ENCODE results near the gene BEND7. TPM values are rescaled to one million over a fixed set of nuclear protein-coding genes. Genes with fewer than 3 reads are reported as not detected.

The BEND7 gene
- total and polyA plus RNA-seq, 9 of the 15 experiments (the other 6 are each of a cell fraction or from before 2014, with no cell fraction given): 1.3 to 11.4 (median 5.2) TPM

DNA sequence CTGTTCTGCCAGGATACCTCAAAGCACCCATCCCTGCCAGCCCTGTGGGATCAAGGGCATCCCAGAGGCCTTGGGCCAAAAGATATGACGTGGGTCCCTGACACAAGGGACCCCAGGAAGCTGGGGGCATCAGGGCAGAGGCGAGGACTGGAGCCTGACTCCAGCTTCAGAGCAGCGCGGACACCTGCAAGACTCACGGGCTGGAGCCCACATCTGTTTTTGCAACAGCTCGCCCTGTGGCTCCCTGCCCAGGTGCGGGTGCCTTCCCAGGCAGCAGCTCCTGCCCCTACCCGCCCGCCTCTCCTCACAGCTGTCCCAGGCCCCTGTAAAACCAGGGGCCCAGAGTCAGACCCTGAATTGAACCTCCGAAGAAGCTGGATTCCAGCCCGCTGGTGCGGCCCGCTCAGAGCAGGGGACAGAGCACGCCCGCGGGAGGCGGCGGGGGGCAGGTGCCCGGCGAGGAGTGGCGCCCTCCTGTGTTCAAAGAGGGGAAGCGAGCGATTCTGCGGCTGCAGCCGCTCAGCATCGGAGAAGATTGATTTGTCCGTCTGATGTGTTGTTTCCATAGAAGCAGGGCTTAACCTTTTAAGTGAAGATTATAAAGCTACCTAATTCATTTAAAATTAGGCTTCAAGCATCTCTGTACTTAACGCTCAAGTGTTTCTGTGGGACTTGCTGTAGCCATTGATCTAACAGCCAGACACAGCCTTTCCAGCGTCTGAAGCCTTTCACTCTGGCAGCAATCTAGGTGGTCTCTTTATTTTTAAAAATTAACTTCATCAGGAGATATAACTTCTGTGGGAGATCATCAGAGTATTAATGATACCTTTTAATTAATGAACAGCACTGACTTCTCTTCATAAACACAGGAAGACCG lies 88.4 kb downstream of the BEND7 start (continued):
- TF ChIP-seq ZNF79 (CRISPR knock-in tag; IDR thresholded peaks at IDR 0.05; ENCODE audit: low read depth) (no peak), UBTF (IDR thresholded peaks at IDR 0.05; ENCODE audit: borderline replicate concordance in 1 of 2, low read depth in 2 of 2, low read length in 2 of 2) (0 out of 4 replicates have a peak, but pooled peaks of 1 of the 2 experiments have one; percentile 43), RBM17 (IDR thresholded peaks at IDR 0.05; ENCODE audit: borderline replicate concordance, low read depth, low read length) (no peak), SRF (CRISPR knock-in tag; IDR thresholded peaks at IDR 0.05) (no peak), HDAC1 (IDR thresholded peaks at IDR 0.05) (no peak), KLF1 (tag; IDR thresholded peaks at IDR 0.05) (no peak), HDGF (IDR thresholded peaks at IDR 0.05) (no peak), ZFX (CRISPR knock-in tag; IDR thresholded peaks at IDR 0.05) (peak; percentile 41; the same call in 1 of the 2 replicates), ZNF146 (CRISPR knock-in tag; IDR thresholded peaks at IDR 0.05; ENCODE audit: unreplicated experiment) (no peak), SLC30A9 (CRISPR knock-in tag; IDR thresholded peaks at IDR 0.05) (no peak), IRF2 (CRISPR knock-in tag; IDR thresholded peaks at IDR 0.05) (no peak), ZNF589 (CRISPR knock-in tag; IDR thresholded peaks at IDR 0.05; ENCODE audit: low read depth) (no peak), ZNF347 (CRISPR knock-in tag; IDR thresholded peaks at IDR 0.05; ENCODE audit: low read depth) (no peak), BMI1 (IDR thresholded peaks at IDR 0.05; ENCODE audit: low read length) (no peak), PHB (CRISPR knock-in tag; IDR thresholded peaks at IDR 0.05) (no peak), MEIS2 (IDR thresholded peaks at IDR 0.05; ENCODE audit: partially characterized antibody) (no peak), SMARCB1 (IDR thresholded peaks at IDR 0.05; ENCODE audit: insufficient read length, low read depth) (no peak), RBM14 (IDR thresholded peaks at IDR 0.05; ENCODE audit: borderline replicate concordance, insufficient read depth, low read depth, low read length) (no peak), FIP1L1 (IDR thresholded peaks at IDR 0.05; ENCODE audit: low read depth, low read length, poor library complexity, severe bottlenecking) (no peak)
- TF ChIP-seq, protein P1, sequence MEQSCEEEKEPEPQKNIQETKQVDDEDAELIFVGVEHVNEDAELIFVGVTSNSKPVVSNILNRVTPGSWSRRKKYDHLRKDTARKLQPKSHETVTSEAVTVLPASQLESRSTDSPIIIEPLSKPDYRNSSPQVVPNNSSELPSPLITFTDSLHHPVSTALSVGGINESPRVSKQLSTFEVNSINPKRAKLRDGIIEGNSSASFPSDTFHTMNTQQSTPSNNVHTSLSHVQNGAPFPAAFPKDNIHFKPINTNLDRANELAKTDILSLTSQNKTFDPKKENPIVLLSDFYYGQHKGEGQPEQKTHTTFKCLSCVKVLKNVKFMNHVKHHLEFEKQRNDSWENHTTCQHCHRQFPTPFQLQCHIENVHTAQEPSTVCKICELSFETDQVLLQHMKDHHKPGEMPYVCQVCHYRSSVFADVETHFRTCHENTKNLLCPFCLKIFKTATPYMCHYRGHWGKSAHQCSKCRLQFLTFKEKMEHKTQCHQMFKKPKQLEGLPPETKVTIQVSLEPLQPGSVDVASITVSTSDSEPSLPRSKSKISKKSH (CRISPR knock-in tag; IDR thresholded peaks at IDR 0.05): no peak
- TF ChIP-seq, protein P2, sequence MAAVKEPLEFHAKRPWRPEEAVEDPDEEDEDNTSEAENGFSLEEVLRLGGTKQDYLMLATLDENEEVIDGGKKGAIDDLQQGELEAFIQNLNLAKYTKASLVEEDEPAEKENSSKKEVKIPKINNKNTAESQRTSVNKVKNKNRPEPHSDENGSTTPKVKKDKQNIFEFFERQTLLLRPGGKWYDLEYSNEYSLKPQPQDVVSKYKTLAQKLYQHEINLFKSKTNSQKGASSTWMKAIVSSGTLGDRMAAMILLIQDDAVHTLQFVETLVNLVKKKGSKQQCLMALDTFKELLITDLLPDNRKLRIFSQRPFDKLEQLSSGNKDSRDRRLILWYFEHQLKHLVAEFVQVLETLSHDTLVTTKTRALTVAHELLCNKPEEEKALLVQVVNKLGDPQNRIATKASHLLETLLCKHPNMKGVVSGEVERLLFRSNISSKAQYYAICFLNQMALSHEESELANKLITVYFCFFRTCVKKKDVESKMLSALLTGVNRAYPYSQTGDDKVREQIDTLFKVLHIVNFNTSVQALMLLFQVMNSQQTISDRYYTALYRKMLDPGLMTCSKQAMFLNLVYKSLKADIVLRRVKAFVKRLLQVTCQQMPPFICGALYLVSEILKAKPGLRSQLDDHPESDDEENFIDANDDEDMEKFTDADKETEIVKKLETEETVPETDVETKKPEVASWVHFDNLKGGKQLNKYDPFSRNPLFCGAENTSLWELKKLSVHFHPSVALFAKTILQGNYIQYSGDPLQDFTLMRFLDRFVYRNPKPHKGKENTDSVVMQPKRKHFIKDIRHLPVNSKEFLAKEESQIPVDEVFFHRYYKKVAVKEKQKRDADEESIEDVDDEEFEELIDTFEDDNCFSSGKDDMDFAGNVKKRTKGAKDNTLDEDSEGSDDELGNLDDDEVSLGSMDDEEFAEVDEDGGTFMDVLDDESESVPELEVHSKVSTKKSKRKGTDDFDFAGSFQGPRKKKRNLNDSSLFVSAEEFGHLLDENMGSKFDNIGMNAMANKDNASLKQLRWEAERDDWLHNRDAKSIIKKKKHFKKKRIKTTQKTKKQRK (IDR thresholded peaks at IDR 0.05; ENCODE audit: borderline replicate concordance, low read depth, low read length): no peak

All from K562 (cell line).